Right lobe of liver (tissue), 4 donors: ENCODE measurements around the gene REEP5.

ENCODE experiments used
- CTCF ChIP-seq, 4 donors: fragments of 200-600 bp in 3 of 4; fragments of 450-650 bp in 1 of 4; IDR thresholded peaks; one replicate each; pipeline versions ENCODE4 v1.5.1 to v1.8.0; 2016 to 2022; ENCODE audit warnings: antibody characterized with exemption in 4 of 4, mild to moderate bottlenecking in 2 of 4
- POLR2A ChIP-seq: fragments of 450-650 bp; IDR thresholded peaks from one replicate; pipeline ENCODE4 v1.6.1; 2017; ENCODE audit warnings: antibody characterized with exemption, mild to moderate bottlenecking
- donor health status: DM: no; HTN: no; CAD: no.
- donor health status: DM: no; HTN: no; CAD: no.
- donor health status: DM: no; HTN: yes; CAD: no.

GRCh38 chr5:112865128-112865527 lies 56.9 kb downstream of the REEP5 start:
- no peak for TF ChIP-seq CTCF (IDR thresholded peaks at IDR 0.05)
- no peak for TF ChIP-seq POLR2A
